Neural cell (in vitro differentiated cells): ENCODE measurements around the gene ISY1. TPM values are rescaled to one million over a fixed set of nuclear protein-coding genes. Genes with fewer than 3 reads are reported as not detected.

Experiments
- H2AFZ ChIP-seq: fragments of 200-600, 300-800 bp; sonication (generic), shearing (Covaris generic); 2 replicates; pipeline ENCODE4 v1.6.0; 2014; ENCODE audit warnings: low read depth, mild to moderate bottlenecking, antibody characterized with exemption, low read length, moderate library complexity
- H3F3A ChIP-seq: fragments of 200-600 bp; shearing (Covaris generic); 2 replicates; pipeline ENCODE4 v1.6.1; 2016; ENCODE audit warnings: mild to moderate bottlenecking, moderate library complexity, mixed read lengths, antibody characterized with exemption, low read length; ENCODE audit not compliant: insufficient read depth, poor library complexity, severe bottlenecking
- H3K27ac ChIP-seq: fragments of 200-600, 300-800 bp; sonication (generic), shearing (Covaris generic); 2 replicates; pipeline ENCODE4 v1.5.1; 2014; ENCODE audit warnings: mild to moderate bottlenecking, low read length, moderate library complexity
- H3K27me3 ChIP-seq: fragments of 300-800, 200-600 bp; sonication (generic), shearing (Covaris generic); 2 replicates; pipeline ENCODE4 v1.6.0; 2014; ENCODE audit warnings: mild to moderate bottlenecking, low read depth, low read length, moderate library complexity; ENCODE audit not compliant: insufficient read depth
- H3K36me3 ChIP-seq: fragments of 300-800, 200-600 bp; sonication (generic), shearing (Covaris generic); 2 replicates; pipeline ENCODE4 v1.5.1; 2014; ENCODE audit warnings: mild to moderate bottlenecking, antibody characterized with exemption, low read length, moderate library complexity; ENCODE audit not compliant: insufficient read depth
- H3K4me2 ChIP-seq: fragments of 300-800, 200-600 bp; sonication (generic), shearing (Covaris generic); 2 replicates; pipeline ENCODE4 v1.6.0; 2014; ENCODE audit warnings: mild to moderate bottlenecking, low read length
- H3K4me3 ChIP-seq: fragments of 300-800, 200-600 bp; sonication (generic), shearing (Covaris generic); 2 replicates; pipeline ENCODE4 v1.5.1; 2014; ENCODE audit warnings: mild to moderate bottlenecking, low read length, moderate library complexity
- H3K79me2 ChIP-seq: fragments of 200-600 bp; shearing (Covaris generic); replicated peaks from 2 replicates; pipeline ENCODE4 v1.6.0; 2014; ENCODE audit warnings: mild to moderate bottlenecking, low read length, moderate library complexity; ENCODE audit not compliant: insufficient read depth
- H3K9ac ChIP-seq: fragments of 300-800, 200-600 bp; sonication (generic), shearing (Covaris generic); 2 replicates; pipeline ENCODE4 v1.6.1; 2016; ENCODE audit warnings: mild to moderate bottlenecking, low read length, mixed read lengths
- H3K9me2 ChIP-seq: fragments of 200-600 bp; shearing (Covaris generic); 2 replicates; pipeline ENCODE4 v1.6.1; 2016; ENCODE audit warnings: mild to moderate bottlenecking, low read length, mixed read lengths; ENCODE audit not compliant: insufficient read depth
- H3K9me3 ChIP-seq: fragments of 200-600, 300-800 bp; sonication (generic), shearing (Covaris generic); 2 replicates; pipeline ENCODE4 v1.6.1; 2016; ENCODE audit warnings: mild to moderate bottlenecking, mixed run types, low read length, moderate library complexity, mixed read lengths
- H4K20me1 ChIP-seq: fragments of 200-600 bp; shearing (Covaris generic); 2 replicates; pipeline ENCODE4 v1.6.1; 2016; ENCODE audit warnings: mild to moderate bottlenecking, mixed run types; ENCODE audit not compliant: insufficient read depth
- CTCF ChIP-seq: fragments of 450-650 bp; IDR thresholded peaks from 2 replicates; pipeline ENCODE4 v1.5.1; 2014; ENCODE audit warnings: antibody characterized with exemption, mild to moderate bottlenecking, moderate library complexity; ENCODE audit not compliant: poor library complexity, severe bottlenecking
- EP300 ChIP-seq: fragments of 450-650 bp; conservative IDR thresholded peaks from 2 replicates; pipeline ENCODE4 v1.6.1; 2014; ENCODE audit warnings: antibody characterized with exemption, mild to moderate bottlenecking, moderate library complexity; ENCODE audit not compliant: poor library complexity, severe bottlenecking
- EZH2 ChIP-seq: fragments of 200-600, 300-800 bp; shearing (Covaris generic), sonication (generic); IDR thresholded peaks from 2 replicates; pipeline ENCODE4 v1.6.1; 2014; ENCODE audit warnings: antibody characterized with exemption, low read length, borderline replicate concordance, mild to moderate bottlenecking; ENCODE audit not compliant: insufficient read depth, poor library complexity, severe bottlenecking
- MXI1 ChIP-seq: fragments of 450-650 bp; conservative IDR thresholded peaks from 2 replicates; pipeline ENCODE4 v1.6.1; 2014; ENCODE audit warnings: antibody characterized with exemption, mild to moderate bottlenecking; ENCODE audit not compliant: poor library complexity, severe bottlenecking
- POLR2AphosphoS5 ChIP-seq: IDR thresholded peaks from 2 replicates; pipeline ENCODE4 v1.6.1; 2012
- RAD21 ChIP-seq: fragments of 450-650 bp; conservative IDR thresholded peaks from 2 replicates; pipeline ENCODE4 v1.6.1; 2014; ENCODE audit warnings: antibody characterized with exemption, mild to moderate bottlenecking, moderate library complexity
- REST ChIP-seq: IDR thresholded peaks from 2 replicates; pipeline ENCODE4 v1.6.1; 2012; ENCODE audit warnings: borderline replicate concordance
- SMC3 ChIP-seq: fragments of 450-650 bp; conservative IDR thresholded peaks from 2 replicates; pipeline ENCODE4 v1.6.1; 2014; ENCODE audit warnings: antibody characterized with exemption, mild to moderate bottlenecking, moderate library complexity; ENCODE audit not compliant: poor library complexity
- TAF1 ChIP-seq: IDR thresholded peaks from 2 replicates; pipeline ENCODE4 v1.6.1; 2012; ENCODE audit warnings: low read depth
- polyA plus RNA-seq: library from polyadenylated mRNA; depleted of rRNA; stranded (reverse); fragments of >200 nt; gene quantifications from 2 replicates; pipeline ENCODE4 v1.2.3, GENCODE V29; 2014

The ISY1 gene
- polyA plus RNA-seq, 1 donor from 2014 or later = 23.3 TPM

GRCh38 chr3:129087138-129087702 is 73.6 kb downstream of the ISY1 start:
- Histone ChIP-seq H3K27me3 (no peaks in the 10 kb centered on the region), H3F3A (no peaks in the 10 kb centered on the region), H3K36me3 (no peaks in the 10 kb centered on the region), H3K4me3 (no peak overlapping the region), H3K9ac (no peak overlapping the region), H3K27ac (no peak overlapping the region), H3K79me2 (no peaks in the 10 kb centered on the region), H4K20me1 (no peaks in the 10 kb centered on the region), H2AFZ (no peak overlapping the region), H3K9me2 (no peaks in the 10 kb centered on the region), H3K9me3 (no peaks in the 10 kb centered on the region), H3K4me2 (no peak overlapping the region)
- no peak for TF ChIP-seq POLR2AphosphoS5
- no peak for TF ChIP-seq MXI1
- no peak for TF ChIP-seq RAD21
- TF ChIP-seq SMC3 = no peak
- TF ChIP-seq EZH2 = no peak
- no peak for TF ChIP-seq TAF1
- no peak for TF ChIP-seq CTCF
- no peak for TF ChIP-seq EP300
- TF ChIP-seq REST = no peak

- Histone ChIP-seq H3K9me3 (no peaks in the 10 kb centered on the region), H3K27me3 (no peaks in the 10 kb centered on the region), H3F3A (no peaks in the 10 kb centered on the region), H3K9ac (no peak overlapping the region), H4K20me1 (no peaks in the 10 kb centered on the region), H3K79me2 (no peaks in the 10 kb centered on the region), H2AFZ (no peak overlapping the region), H3K36me3 (no peaks in the 10 kb centered on the region), H3K27ac (no peak overlapping the region), H3K9me2 (no peaks in the 10 kb centered on the region), H3K4me3 (no peak overlapping the region), H3K4me2 (no peak overlapping the region)
- TF ChIP-seq TAF1 (no peak), POLR2AphosphoS5 (no peak), SMC3 (no peak), EZH2 (no peak), EP300 (no peak), REST (no peak), MXI1 (no peak), CTCF (no peak), RAD21 (no peak)
Observed at GRCh38 chr3:129085818-129086217, 75.0 kb downstream of the ISY1 start.
